Upper lobe of left lung (tissue), 4 donors: ENCODE results near the gene IRF3.

ENCODE experiments used
- CTCF ChIP-seq, 6 experiments: fragments of 450-650 bp in 4 of 6; fragments of 200-600 bp in 2 of 6; sonication (generic) in 2 of 6; IDR thresholded peaks; one replicate each; pipeline ENCODE4 v1.5.1; 2016 to 2019; ENCODE audit warnings: antibody characterized with exemption in 6 of 6
- EP300 ChIP-seq, 4 donors: sonication (generic); formaldehyde crosslinking; IDR thresholded peaks; one replicate each; pipeline ENCODE4 v1.5.1; 2017; ENCODE audit warnings: antibody characterized with exemption in 4 of 4, control low read depth in 2 of 4
- POLR2A ChIP-seq, 4 donors: fragments of 450-650 bp; IDR thresholded peaks; one replicate each; pipeline ENCODE4 v1.5.1; 2016 to 2017; ENCODE audit warnings: antibody characterized with exemption in 4 of 4, mild to moderate bottlenecking in 2 of 4
- POLR2AphosphoS5 ChIP-seq, 2 donors: sonication (generic); formaldehyde crosslinking; IDR thresholded peaks; one replicate each; pipeline ENCODE4 v1.5.1; 2017; ENCODE audit warnings: antibody characterized with exemption in 2 of 2

- TF ChIP-seq POLR2A (IDR thresholded peaks at IDR 0.05) (peak in 3 of 4 donors; percentile 64 to 92 (median 84)), CTCF (IDR thresholded peaks at IDR 0.05) (peak in 1 of 6 experiments; percentile 12), EP300 (IDR thresholded peaks at IDR 0.05) (no peak), POLR2AphosphoS5 (IDR thresholded peaks at IDR 0.05) (peak; percentile 59 to 87)
Observed at GRCh38 chr19:49677231-49677900, 11.7 kb upstream of the IRF3 start, which contains the start of gene PRMT1.
